Transverse colon (tissue), 4 donors: Measurements from ENCODE around the gene PTPRN2.

Experiments
- POLR2A ChIP-seq: fragments of 450-650 bp; IDR thresholded peaks from one replicate; pipeline ENCODE4 v1.6.1; 2016; ENCODE audit warnings: antibody characterized with exemption, mild to moderate bottlenecking, moderate library complexity
- POLR2AphosphoS5 ChIP-seq, 3 donors: sonication (generic); formaldehyde crosslinking; IDR thresholded peaks; one replicate each; pipeline ENCODE4 v1.6.1; 2016; ENCODE audit warnings: antibody characterized with exemption in 3 of 3
- TF ChIP-seq, protein P1 (sequence below), 5 experiments: fragments of 200-600 bp in 3 of 5; fragments of 450-650 bp in 2 of 5; sonication (generic) in 3 of 5; IDR thresholded peaks; 1 replicate in 2 of 5; 2 replicates in 3 of 5; pipeline ENCODE4 v1.5.1; 2016 to 2017; ENCODE audit warnings: antibody characterized with exemption in 5 of 5, inconsistent platforms in 3 of 5, mild to moderate bottlenecking in 2 of 5, moderate library complexity in 1 of 5

GRCh38 chr7:157566631-157567006, 1021.0 kb downstream of the PTPRN2 start:
- TF ChIP-seq, protein P1, sequence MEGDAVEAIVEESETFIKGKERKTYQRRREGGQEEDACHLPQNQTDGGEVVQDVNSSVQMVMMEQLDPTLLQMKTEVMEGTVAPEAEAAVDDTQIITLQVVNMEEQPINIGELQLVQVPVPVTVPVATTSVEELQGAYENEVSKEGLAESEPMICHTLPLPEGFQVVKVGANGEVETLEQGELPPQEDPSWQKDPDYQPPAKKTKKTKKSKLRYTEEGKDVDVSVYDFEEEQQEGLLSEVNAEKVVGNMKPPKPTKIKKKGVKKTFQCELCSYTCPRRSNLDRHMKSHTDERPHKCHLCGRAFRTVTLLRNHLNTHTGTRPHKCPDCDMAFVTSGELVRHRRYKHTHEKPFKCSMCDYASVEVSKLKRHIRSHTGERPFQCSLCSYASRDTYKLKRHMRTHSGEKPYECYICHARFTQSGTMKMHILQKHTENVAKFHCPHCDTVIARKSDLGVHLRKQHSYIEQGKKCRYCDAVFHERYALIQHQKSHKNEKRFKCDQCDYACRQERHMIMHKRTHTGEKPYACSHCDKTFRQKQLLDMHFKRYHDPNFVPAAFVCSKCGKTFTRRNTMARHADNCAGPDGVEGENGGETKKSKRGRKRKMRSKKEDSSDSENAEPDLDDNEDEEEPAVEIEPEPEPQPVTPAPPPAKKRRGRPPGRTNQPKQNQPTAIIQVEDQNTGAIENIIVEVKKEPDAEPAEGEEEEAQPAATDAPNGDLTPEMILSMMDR (IDR thresholded peaks at IDR 0.05): no peak
- no peak for TF ChIP-seq POLR2AphosphoS5 (IDR thresholded peaks at IDR 0.05)
- TF ChIP-seq POLR2A: no peak
